Activated CD4-positive, CD25-positive, alpha-beta regulatory T cell treated with anti-CD3 and anti-CD28 coated beads, Interleukin-2, amount 50 U/mL, for 72 hours (primary cell): ENCODE results near the gene FAM171A2.
"Not testable (repeated sequence)": the region's sequence is repeated elsewhere in the genome, so short reads cannot be mapped to it uniquely, and the experiment has no call there.

Source experiments
- DNase-seq: peaks from one replicate; pipeline ENCODE4 v3.0.0; 2021

Gene FAM171A2

GRCh38 chr17:44363613-44364159 lies at the start of gene FAM171A2:
Gene FAM171A2, minus strand, starts transcription at chr17:44363853. Its CDS starts 139 bp downstream, at chr17:44363714.
- DNase-seq = peak; percentile 77

DNA sequence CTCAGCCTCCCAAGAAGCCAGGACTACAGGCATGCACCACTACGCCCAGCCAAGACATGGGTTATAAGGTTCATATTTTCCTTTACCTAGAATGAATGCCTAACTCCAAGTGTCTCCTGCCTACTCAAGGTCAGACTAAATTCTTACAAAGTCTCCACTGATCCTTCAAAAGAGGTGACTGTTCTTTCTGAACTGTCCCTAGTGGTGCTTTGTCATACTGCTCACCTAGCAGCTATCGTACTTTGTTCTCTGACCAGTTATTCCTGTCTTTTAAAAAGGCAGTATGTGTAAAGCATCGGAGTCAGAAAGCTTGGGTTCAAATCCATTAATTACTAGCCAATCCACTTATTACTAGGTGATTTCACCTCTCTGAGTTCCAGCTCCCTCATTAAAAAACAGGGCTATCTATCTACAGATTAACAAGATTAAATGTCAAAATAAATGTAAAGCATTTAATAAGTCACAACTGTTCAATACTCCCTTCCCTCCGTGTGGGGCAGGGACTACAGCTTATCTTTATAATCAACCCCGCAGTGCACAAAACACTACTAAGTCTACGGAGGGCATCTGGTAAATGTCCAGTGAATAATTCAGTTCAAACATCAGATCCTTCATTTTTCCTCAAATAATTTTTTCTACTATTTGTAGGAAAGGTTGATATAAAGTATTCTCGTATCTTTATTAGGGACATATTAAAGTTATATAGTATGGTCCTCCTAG lies 45.8 kb upstream of the FAM171A2 start:
- no peak for DNase-seq

DNA sequence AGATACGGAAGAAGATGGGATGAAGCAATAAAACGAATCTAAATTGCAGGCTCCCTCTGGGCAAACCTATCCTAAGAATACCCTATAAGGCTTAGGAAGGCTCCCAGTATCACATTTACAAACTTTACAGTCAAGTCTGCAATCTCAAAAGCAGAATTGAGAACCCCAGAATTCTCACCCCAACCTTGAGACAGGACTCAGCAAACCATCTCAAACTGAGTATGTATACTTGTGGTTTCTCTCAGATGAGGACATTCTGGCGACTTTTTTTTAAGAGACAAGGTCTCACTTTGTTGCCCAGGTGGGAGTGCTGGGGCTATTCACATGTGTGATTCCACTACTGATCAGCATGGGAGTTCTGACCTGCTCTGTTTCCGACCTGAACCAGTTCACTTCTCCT lies 45.1 kb upstream of the FAM171A2 start:
- no peak for DNase-seq

DNA sequence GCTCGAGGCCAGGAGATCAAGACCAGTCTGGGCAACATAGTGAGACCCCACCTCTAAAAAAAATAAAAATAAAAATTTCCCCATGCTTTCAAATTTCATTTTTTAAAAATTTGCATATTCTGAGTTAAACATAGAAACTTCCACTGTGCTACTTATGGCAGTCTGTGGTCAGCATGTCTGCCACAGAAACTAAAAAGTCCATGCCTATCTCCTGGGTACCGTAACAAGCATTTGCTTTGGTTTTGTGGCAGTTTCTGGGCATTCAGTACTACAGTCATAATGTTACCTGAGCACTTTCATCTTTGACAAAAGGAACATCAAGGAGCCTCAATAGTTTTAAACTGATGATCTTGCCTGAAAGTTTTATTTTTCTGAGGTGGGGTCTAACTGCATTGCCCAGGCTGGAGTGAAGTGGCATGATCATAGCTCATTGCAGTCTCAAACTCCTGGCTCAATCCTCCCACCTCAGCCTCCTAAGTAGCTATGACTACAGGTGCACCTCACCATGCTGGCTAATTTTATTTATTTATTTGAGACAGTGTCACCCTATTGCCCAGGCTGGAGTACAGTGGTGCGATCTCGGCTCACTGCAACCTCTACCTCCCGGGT lies 39.0 kb upstream of the FAM171A2 start:
- no peak for DNase-seq

DNA sequence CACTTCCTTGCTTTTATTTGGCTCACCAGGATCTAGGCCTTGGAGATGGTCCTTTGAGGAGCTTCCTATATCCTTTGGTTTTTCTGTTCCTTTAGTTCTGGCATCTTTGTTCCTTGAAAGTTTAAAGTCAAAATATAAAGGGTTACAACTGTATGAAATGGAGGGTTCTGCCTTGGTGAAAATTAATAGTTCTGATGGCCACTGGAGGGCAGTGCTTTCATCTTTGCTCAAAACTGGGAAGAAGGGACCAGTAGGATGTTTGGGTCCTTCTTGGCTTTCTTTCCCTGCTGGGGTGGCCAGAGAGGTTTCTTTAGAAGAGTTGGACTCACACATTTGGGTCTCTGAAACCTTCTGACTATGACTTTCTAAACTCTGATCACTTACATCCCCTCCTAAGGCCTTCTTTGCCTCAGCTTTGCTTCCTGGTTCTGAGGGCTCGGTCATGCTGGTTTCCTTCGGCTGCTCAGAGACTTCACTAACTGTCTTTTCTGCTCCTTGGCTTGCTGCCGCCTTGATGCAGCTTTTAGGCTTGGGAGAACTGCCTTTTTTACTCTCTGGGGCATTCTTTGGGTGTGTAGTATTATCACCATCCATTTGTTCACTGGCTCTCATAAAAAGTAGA lies 36.7 kb upstream of the FAM171A2 start:
- DNase-seq = no peak

DNA sequence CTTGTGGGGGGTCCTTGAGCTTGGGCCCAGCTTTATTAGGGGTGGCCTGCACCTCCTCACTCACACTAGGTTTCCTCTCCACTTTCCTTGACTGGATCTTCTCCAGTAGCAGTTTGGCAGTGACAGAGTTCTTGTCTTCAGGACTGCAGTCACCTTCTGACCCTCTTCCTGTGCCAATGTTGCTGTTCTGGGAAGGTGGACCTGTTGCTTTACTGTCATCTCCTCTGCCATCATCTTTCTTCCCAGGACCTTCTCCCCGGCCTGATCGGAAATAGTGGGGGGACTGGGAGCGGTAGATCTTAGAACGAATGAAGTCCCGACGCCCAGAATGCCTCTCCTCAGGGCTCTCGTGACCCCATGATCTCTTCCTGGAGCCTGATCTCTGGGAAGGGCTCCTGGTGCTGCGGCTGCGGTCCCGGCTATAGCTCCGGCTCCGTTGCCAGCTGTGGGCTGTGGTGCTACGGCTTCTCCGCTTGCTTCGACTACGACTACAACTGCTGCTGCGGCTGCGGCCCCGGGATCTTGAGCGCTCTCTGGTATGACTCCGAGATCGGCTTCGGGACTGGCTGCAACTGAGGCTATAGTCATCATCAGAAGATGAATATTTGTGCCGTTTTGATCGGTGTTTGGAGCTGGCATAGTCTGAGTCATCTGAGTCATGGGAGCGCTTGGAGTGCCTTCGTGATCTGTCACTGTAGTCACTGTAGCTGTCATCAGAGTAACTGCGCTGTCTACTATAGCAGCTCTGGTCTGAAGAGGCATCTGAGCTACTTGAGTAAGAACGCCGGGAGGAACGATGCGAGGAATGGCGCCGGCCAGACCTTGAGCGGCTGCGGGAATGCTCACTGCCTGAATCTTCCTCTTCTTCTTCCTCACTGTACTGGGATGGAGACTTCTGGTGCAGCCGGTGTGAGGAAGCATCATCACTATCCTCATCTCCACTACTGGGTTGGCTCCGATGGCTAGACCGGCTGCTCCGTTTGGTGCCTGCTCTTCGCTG lies 35.3 kb upstream of the FAM171A2 start:
- no peak for DNase-seq

DNA sequence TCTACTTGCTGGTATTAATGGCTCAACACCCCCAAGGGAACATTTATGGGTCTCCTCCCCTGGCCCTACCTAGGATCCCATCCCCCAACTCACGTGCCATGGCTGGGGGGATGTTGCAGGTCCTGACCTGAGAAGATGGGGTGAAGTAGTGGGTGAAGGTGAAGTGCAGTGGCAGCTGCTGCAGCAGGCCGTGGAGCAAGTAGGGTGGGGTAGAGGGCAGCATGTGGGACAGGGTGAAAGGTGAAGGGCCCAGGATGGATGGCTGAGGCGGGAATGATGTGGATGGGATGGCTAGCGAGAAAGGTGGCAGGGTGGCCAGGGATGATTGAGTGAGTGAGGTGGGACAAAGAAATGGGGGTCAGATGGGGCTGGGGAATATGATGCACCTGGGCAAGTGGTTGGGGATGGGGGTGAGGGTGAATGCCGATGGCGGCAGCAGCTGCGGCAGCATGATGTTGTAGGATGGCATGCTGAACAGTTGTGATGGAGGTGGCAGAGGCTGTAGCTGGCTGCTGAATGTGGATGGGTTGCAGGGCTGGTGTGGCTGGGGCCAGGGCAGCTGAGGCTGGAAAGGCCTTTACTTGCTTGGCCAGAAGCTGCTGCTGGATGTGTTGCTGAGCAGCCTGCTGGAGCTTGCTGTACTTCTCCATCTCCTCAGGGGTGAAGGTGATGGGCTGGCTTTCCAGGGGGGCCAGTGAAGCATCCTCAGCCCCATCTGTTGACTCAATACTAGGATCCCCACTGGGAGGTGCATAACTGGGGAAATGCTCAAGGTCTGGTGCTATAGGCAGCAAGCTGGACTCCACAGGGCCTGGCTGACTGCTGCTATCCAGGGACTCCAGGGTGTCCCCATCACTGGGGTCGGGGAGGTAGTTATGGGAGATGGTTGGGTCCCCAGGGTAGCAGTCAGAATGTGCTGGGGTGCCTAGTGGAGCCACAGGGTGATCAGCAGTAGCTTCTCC lies 34.1 kb upstream of the FAM171A2 start:
- no peak for DNase-seq

- no peak for DNase-seq
Observed at GRCh38 chr17:44396946-44397345, 33.3 kb upstream of the FAM171A2 start.

DNA sequence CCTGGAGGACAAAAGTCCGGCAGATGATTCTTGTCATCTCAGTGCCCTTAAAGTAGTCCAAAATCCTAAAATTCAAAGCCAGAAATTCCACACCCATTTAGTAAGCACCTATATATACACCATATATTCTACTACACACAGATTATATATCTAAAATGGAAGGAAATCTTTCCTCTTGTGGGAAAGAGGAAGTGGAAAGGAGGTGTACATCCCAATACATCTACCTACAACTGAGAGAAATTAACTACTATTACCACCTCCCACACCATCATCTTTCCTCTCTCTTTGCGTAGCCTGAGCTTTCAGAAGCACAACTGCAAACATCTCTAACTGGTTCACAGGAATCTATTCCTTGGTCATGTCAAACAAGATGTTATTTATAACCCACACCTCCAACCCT lies 31.2 kb upstream of the FAM171A2 start:
- no peak for DNase-seq

- DNase-seq = not testable (repeated sequence)
Observed at GRCh38 chr17:44394112-44394511, 30.5 kb upstream of the FAM171A2 start.

DNA sequence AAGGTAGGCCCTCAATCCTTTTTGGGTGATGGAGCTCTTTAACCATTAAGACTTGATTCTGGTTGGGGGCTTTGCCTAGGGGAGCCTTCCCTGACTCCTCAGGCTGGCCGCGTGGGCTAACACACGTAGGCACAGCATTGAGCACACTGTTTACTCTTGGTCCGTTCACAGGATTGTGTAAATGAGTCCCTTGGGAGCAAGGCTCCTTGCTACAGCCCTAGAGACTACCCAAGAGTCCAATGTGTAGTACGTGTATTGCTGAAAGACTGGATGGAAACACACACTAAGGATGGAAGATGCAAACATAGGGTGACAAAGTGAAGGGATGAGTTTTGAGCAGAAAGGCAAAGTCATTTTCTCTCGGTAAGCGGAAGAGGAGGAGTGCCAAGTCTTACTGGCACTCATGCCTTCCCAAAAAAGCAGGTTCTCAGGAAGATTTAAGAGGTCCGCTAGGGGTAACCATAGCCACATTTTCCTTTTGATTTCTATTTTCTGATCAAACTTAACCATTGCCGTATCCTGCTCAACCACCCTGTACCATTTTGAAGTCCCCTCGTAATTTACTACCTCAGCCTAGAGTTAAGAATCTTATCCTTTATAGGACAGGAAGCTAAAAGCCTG lies 26.7 kb upstream of the FAM171A2 start:
- no peak for DNase-seq

- DNase-seq = no peak
Observed at GRCh38 chr17:44389723-44390202, 26.1 kb upstream of the FAM171A2 start.

DNA sequence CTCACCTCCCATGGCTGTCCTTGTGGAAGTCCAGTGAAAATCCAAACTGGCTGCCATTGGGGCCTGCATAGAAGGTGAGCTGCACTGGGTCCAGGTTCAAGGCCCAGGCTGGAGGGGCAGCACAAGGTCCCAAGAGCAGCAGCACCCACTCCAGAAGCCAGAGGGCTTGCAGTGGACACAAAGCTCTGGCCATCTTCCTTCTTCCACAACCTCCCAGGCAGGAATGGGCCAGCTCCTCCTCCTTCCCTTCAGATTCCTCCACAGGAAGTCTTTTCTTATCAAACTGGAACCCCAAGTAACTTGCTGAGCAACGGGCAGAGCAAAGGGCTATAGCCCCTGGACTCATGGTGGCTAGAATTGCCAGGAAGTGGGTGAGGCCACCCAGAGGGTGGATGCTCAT lies 25.6 kb upstream of the FAM171A2 start, which contains the start of gene ITGA2B:
ITGA2B (minus strand) TSS at position 369 of the 400 bp plus-strand sequence; CDS start at position 193, 176 bp downstream.
- DNase-seq = no peak

GRCh38 chr17:44387804-44388203 lies 24.2 kb upstream of the FAM171A2 start:
- no peak for DNase-seq

- DNase-seq = no peak
Observed at GRCh38 chr17:44386182-44386525, 22.5 kb upstream of the FAM171A2 start.

- DNase-seq = peak; percentile 77
Observed at GRCh38 chr17:44385287-44386181, 21.9 kb upstream of the FAM171A2 start.

DNA sequence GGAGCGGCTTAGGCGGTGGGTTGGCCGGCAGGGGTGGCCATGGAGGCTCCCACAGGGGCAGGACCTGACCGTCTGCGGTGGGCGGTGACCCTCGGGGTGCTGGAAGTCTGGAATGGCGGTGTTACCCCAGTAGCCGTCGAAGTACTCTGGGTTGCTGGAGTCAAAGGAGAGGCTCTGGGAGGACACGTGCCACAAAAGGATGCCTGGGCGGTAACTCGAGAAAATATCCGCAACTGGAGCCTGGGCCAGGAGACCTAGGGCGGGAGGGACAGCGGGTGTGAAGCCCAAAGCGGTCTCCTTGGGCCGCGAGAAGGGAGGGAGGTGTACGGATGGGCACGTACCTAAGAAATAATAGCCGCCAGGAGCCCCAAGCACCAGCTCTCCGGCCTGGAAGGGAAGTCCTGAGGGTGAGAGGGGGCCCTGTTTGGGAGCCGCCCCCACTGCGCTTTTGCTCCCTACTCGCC lies 21.2 kb upstream of the FAM171A2 start:
- DNase-seq = peak; percentile 30

DNA sequence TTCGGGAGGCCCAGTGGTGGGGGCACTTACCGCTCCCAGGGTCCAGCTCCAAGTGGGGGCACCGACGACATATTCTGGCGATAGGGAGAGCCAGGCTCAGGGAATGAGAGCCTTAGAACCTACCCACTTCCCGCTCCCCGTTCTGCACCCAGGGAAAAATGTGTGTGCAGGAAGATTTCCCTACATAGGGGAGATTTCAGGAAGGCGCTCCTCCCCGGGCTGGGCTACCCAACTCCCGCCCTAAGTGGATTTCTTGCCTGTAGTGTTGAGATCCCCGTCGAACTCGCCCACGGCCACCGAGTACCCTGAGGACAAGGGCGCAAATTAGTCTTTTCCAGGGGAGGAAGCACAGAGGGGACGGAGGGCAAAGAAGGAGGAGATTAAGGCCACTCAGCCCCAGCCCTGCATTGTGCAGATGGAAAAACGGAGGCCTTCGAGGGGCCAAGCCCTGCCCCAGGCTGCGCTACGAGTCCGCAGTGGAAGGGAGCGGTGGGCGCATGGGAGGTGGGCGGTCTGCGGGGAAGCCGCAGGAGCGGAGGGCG lies 20.7 kb upstream of the FAM171A2 start:
- DNase-seq = no peak

GRCh38 chr17:44383861-44384260 lies 20.2 kb upstream of the FAM171A2 start:
- no peak for DNase-seq
